Kidney glomerular epithelial cell (primary cell): Measurements from ENCODE around the gene GUCY2F.

ENCODE experiments used
- DNase-seq: peaks from one replicate; lab custom pipeline; 2025; lab: John Stamatoyannopoulos, UW

GUCY2F gene

DNA sequence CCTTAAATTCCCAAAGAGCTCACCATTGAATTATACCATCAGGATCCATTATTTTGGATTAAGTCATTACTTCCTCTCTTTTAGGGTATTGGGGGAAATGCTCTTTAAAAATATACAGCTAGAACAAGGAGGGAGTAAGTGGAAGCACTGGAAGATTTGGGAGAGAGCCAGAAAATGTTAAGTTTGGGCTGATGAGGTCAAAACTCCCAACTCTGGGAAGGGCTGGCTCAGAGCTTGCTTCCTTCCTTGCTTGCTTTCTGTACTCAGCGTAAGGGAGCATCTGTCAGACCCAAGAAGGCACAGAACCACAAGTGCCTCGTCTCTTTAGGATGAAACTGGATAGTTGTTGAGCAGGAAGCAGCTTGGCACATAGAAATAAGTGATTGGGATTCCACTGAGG lies 138.2 kb downstream of the GUCY2F start:
- DNase-seq, result no peak

DNA sequence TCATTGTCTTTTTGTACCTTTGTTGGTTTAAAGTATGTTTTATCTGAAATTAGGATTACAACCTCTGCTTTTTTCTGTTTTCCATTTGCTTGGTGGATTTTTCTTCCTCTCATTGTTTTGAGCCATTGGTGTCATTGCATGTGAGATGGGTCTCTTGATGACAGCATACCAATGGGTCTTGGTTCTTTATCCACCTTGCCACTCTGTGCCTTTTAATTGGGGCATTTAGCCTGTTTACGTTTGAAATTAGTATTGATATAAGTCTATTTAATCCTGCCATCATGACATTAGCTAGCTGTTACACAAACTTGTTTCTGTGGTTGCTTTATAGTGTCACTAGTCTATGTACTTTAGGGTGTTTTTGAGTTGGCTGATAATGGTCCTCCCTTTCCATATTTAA lies 145.7 kb downstream of the GUCY2F start:
- DNase-seq, result no peak

GRCh38 chrX:109327251-109327650 lies 154.6 kb downstream of the GUCY2F start:
- DNase-seq, result no peak
